Stimulated activated CD8-positive, alpha-beta memory T cell treated with anti-CD3 and anti-CD28 coated beads, Interleukin-4, amount 100 ng/mL, for 24 hours (primary cell): ENCODE results near the gene PSMB1.
"Not testable (repeated sequence)": the region's sequence is repeated elsewhere in the genome, so short reads cannot be mapped to it uniquely, and the experiment has no call there.

Source experiments
- DNase-seq: peaks from one replicate; pipeline ENCODE4 v3.0.0-alpha.2; 2020; ENCODE audit warnings: low read depth

The PSMB1 gene

DNA sequence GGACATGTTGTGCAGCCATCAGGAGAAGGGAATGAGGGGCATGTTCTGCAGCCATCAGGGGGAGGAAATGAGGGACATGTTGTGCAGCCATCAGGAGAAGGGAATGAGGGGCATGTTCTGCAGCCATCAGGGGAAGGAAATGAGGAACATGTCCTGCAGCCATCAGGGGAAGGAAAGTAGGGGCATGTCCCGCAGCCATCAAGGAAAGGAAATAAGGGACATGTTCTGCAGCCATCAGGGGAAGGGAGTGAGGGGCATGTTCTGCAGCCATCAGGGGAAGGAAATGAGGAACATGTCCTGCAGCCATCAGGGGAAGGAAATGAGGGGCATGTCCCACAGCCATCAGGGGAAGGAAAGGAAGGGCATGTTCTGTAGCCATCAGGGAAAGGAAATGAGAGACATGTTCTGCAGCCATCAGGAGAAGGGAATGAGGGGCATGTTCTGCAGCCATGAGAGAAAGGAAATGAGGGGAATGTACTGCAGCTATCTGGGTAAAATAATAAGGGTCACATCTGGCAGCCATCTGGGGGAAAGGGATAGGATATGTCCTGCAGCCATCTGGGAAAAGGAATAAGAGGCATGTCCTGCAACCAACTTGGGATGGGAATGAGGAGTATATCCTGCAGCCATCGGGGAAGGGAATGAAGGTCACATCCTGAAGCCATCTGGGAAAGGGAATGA is 50.2 kb downstream of the PSMB1 start:
- DNase-seq: not testable (repeated sequence)

DNA sequence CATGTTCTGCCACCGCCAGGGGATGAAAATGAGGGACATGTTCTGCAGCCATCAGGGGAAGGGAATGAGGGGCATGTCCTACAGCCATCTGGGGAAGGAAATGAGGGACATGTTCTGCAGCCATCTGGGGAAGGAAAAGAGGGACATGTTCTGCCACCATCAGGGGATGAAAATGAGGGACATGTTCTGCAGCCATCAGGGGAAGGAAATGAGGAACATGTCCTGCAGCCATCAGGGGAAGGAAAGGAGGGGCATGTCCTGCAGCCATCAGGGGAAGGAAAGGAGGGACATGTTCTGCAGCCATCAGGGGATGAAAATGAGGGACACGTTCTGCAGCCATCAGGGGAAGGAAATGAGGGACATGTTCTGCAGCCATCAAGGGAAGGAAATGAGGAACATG is 50.8 kb downstream of the PSMB1 start:
- not testable (repeated sequence) for DNase-seq

DNA sequence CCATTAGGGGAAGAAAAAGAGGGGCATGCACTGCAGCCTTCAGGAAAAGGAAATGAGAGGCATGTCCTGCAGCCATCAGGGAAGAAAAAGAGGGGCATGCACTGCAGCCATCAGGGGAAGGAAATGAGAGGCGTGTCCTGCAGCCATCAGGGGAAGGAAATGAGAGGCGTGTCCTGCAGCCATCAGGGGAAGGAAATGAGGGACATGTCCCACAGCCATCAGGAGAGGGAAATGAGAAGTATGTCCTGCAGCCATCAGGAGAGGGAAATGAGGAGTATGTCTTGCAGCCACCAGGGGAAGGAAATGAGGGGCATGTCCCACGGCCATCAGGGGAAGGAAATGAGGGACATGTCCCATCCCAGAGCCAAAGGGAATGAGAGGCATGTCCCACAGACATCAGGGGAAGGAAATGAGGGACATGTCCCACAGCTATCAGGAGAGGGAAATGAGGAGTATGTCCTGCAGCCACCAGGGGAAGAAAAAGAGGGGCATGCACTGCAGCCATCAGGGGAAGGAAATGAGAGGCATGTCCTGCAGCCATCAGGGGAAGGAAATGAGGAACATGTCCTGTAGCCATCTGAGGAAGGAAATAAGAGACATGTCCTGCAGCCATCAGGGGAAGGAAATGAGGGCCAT is 52.0 kb downstream of the PSMB1 start:
- DNase-seq: no peak

DNA sequence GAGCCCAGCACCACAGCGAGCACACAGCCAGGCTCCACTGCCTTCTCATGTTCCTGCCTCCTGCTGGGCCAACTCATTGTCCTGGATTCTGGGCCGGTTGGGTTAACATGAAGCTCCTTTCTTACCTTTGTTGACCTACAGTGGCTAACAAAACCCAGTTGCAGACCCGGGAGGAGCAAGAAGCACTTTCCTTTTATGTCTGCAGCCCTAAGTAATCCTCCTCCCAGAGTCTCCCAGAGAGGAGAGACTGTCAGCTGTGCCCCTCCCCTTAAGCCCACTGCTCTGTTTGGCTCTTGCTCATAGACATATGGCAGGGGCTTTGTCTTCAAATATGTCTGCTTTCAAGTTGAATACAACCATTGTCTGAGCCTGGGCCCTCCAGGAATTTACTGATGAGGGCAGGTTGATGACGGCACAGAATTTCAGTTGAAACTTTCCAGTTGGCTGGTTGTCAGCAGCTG is 55.2 kb downstream of the PSMB1 start:
- no peak for DNase-seq

DNA sequence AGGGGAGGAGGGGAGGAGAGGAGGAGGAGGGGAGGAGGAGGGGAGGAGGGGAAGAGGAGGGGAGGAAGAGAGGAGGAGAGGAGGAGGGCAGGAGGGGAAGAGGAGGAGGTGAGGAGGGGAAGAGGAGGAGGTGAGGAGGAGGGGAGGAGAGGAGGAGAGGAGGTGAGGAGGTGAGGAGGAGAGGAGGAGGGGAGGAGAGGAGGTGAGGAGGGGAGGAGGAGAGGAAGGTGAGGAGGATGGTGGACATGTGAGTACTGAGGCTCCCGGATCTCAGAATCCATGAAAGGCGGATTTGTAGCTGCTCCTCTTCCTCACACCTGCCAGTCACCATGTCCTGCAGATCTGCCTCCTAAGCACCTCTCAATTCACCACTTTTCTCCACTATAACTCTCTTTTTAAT is 59.8 kb downstream of the PSMB1 start:
- no peak for DNase-seq

DNA sequence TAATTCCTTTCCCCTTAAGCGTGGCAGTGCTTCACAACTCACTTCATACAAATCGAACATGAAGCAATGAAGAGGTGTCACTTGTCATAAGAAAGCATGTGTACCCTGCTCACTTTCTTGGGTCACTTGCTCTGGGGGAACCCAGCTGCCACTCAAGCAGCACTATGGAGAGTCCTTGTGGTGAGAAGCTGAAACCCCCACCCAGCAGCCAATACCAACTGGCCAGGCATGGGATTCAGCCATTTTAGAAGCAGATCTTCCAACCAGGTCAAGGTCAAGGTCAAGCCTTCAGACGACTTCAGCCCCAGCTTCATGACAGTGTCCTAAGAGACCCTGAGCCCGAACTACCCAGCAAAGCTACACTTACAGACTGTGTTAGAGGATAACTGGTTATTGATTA is 62.8 kb downstream of the PSMB1 start:
- no peak for DNase-seq

DNA sequence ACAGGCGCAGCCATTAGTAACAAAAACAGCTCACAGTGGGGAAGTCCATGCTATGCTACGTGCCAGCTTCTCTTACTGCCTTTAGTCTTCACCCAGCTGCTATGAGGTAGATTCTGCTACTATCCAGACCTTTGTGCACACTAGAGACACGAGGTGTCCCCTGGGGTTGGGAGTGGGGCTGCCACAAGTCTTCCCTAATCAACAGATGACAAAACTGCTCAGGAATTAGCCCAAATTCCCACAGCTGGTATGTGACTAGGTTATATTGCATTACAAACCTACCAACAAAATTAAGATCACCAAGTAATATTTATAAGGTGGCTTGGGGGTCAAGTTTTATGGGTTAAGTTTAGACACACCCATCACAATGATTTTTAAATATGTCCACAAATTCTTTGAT is 63.3 kb downstream of the PSMB1 start:
- DNase-seq: no peak

DNA sequence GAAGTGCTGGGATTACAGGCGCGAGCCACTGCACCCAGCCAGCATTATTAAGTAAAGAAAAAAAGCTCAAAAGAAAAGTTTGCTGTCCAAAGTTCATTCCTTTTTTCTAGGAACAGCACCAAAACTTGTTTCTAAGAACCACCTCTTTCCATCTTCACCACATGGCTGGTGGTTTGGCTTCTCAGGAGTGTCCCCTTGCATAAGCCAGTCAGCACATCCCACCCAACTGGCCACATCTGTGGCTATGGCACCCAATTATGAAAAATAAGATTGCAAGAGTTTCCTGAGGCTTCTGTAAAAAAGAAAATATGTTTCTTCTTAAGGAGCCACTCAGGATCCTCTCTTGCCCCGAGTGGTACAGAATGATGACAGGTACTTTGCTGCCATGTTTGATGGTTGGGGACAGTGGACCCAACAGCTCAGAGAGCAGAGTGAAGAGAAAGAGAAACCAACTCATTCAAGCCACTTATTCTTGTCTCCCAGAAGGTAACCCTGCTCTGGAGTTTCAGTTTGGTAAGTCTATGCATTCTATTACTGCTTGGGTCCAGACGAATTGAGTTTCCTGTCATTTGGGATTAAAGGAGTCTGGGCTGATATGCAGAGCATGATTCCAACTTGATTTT is 65.3 kb downstream of the PSMB1 start:
- no peak for DNase-seq

DNA sequence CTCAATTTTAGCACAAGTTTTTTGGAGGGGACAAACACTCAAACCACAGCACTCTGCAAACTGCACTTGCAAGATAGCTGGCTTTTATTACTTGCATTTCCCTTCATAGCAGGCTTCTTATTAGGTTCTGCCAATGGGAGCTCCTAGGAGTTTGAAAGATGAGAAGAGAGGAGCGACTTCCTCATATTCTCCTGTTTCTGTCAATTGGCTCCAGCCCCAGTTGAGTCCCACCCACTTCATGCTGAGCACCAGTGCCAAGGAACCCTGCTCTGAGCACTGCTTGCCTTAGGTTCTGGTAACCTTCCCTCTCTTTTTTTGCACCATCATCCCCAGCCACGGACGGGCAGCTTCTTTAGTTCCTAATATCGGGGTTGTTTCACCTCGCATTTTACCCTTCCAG is 67.9 kb downstream of the PSMB1 start:
- no peak for DNase-seq
